RWPE1 (cell line): ENCODE measurements around the gene FIGLA.

Experiments
- CTCF ChIA-PET: fragments of 350-600 bp; sonication (Branson Sonifier 250); formaldehyde crosslinking; extraction: SDS; loops from one replicate; lab custom pipeline; 2021; lab: Yijun Ruan, JAX
- POLR2A ChIA-PET: fragments of 400-600 bp; formaldehyde crosslinking; extraction: SDS; loops from one replicate; lab custom pipeline; 2020; ENCODE audit warnings: antibody characterized with exemption; ENCODE audit not compliant: low non-redundant PET; lab: Yijun Ruan, JAX
- DNase-seq: peaks from one replicate; pipeline ENCODE4 v3.0.0; 2012; ENCODE audit warnings: low spot score
- H3K27ac ChIP-seq: fragments of 450-650 bp; 2 replicates; pipeline ENCODE4 v1.5.1; 2017
- CTCF ChIP-seq: fragments of 450-650 bp; conservative IDR thresholded peaks from 2 replicates; pipeline ENCODE4 v1.5.1; 2017; ENCODE audit warnings: low read depth, mild to moderate bottlenecking

Gene FIGLA

GRCh38 chr2:70816726-70817125, 26.3 kb upstream of the FIGLA start:
- ChIA-PET CTCF (interaction anchor here (0.7 kb wide), 1 partner anchor 108 kb away, joined by 3 read pairs; no protein-coding TSS in a partner anchor), POLR2A (no interaction called here)
- no peak for DNase-seq
- H3K27ac ChIP-seq: no peak overlapping the region
- no peak for TF ChIP-seq CTCF

GRCh38 chr2:70808983-70809958, 18.8 kb upstream of the FIGLA start:
- H3K27ac ChIP-seq: no peak overlapping the region
- ChIA-PET CTCF (interaction anchor here (1.0 kb wide), 1 partner anchor 62 kb away, joined by 7 read pairs; no protein-coding TSS in a partner anchor), POLR2A (no interaction called here)
- TF ChIP-seq CTCF: no peak
- DNase-seq: no peak

- ChIA-PET CTCF (no interaction called here), POLR2A (no interaction called here)
- no peak overlapping the region for H3K27ac ChIP-seq
- no peak for DNase-seq
- TF ChIP-seq CTCF: no peak
Measured at GRCh38 chr2:70807828-70808118, 17.3 kb upstream of the FIGLA start.

- ChIA-PET POLR2A (no interaction called here), CTCF (interaction anchor here (0.7 kb wide), 1 partner anchor 66 kb away, joined by 3 read pairs; no protein-coding TSS in a partner anchor)
- DNase-seq: no peak
- TF ChIP-seq CTCF: no peak
- no peak overlapping the region for H3K27ac ChIP-seq
Measured at GRCh38 chr2:70807102-70807827, 16.8 kb upstream of the FIGLA start.

- no peak for DNase-seq
- ChIA-PET CTCF (interaction anchor here (0.7 kb wide), 1 partner anchor 67 kb away, joined by 3 read pairs; no protein-coding TSS in a partner anchor), POLR2A (no interaction called here)
- TF ChIP-seq CTCF: no peak
- H3K27ac ChIP-seq: no peak overlapping the region
Measured at GRCh38 chr2:70806620-70807019, 16.2 kb upstream of the FIGLA start.

GRCh38 chr2:70806013-70806412, 15.6 kb upstream of the FIGLA start:
- CTCF ChIA-PET: no interaction called here
- no peak overlapping the region for H3K27ac ChIP-seq
- no peak for DNase-seq
- no peak for TF ChIP-seq CTCF
- POLR2A ChIA-PET: no interaction called here
